ENCODE data around the gene SERPINA4. TPM values are rescaled to one million over a fixed set of nuclear protein-coding genes. Genes with fewer than 3 reads are reported as not detected.

SERPINA4 gene
- total RNA-seq, 5 donors from 2014 or later (not counting 1 experiment from before 2014, with no cell fraction given): 0.22 TPM; not detected in 4

DNA sequence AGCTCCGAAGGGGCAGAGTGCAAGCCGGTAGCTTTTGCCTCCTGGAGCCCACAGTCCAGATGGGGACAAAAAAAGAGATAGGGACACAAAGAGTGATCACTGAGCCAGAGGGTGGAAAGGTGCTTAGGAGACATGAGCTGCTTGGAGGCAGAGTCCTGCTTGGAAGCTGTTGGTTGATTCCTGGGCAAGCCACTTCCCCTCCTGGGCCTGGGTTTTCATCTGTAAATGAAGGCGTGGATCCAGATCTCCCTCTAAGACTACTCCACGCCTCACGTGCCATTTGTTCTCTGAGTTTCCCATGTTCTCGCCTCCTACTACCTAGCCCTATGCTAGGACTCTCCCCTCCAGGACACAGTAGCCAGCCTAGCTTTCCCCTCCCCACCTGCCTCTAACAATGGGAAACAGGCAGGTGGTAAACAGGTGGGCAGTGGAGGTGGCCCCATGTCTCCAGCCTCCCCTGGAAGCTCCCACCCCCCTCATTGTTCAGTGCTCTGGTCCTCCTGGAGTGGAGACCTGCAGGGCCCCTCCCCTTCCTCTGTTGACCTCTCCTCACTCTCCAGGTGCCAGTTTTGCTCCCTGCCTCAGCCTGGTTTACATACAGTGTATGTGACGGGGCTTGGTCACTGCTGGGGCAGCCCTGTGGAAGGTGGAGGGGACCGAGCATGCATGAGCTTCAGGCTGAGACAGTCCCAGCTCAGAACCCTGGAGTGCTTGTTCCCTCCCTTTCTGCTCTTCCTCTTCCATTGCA, 54.8 kb downstream of the SERPINA4 start:
- H3K4me3 ChIP-seq (ENCODE audit: control insufficient read depth in 1 of 2, extremely low read depth in 1 of 2, low read length in 1 of 2): no peak overlapping the region
- Mint-ChIP-seq H3K4me3 (no peak overlapping the region), H3K9me3 (peaks cover 14 to 27% (median 17%) of the 10 kb centered on the region in 3 donors), H3K4me1 (no peaks in the 10 kb centered on the region), H3K27me3 (peaks cover 8 to 11% of the 10 kb centered on the region in 2 donors), H3K36me3 (peaks cover 4% of the 10 kb centered on the region), H3K27ac (no peak overlapping the region)
- no peaks in the 10 kb centered on the region for H3K9me3 ChIP-seq
- DNase-seq (no peak), ATAC-seq (replicated peaks in 1 of 4) (no peak)
- ChIA-PET CTCF (no interaction called here), POLR2A (no interaction called here)
- 80% methylated on average over 3 of the region's 8 CpGs for WGBS (ENCODE audit: insufficient coverage)
- peaks cover 0 to 12% of the 10 kb centered on the region in 2 experiments for H3K27me3 ChIP-seq (replicated peaks in 1 of 2; ENCODE audit: control insufficient read depth in 2 of 2, extremely low read depth in 1 of 2, insufficient read depth in 2 of 2, low read length in 1 of 2)
- no peak overlapping the region for H3K27ac ChIP-seq (ENCODE audit: low read length)
- no peaks in the 10 kb centered on the region for H3K4me1 ChIP-seq (ENCODE audit: control insufficient read depth in 1 of 2, extremely low read depth in 1 of 2, insufficient read depth in 2 of 2, low read length in 2 of 2)
- no peaks in the 10 kb centered on the region for H3K36me3 ChIP-seq (ENCODE audit: control insufficient read depth in 2 of 2, extremely low read depth in 1 of 2, insufficient read depth in 1 of 2, low read length in 1 of 2)

DNA sequence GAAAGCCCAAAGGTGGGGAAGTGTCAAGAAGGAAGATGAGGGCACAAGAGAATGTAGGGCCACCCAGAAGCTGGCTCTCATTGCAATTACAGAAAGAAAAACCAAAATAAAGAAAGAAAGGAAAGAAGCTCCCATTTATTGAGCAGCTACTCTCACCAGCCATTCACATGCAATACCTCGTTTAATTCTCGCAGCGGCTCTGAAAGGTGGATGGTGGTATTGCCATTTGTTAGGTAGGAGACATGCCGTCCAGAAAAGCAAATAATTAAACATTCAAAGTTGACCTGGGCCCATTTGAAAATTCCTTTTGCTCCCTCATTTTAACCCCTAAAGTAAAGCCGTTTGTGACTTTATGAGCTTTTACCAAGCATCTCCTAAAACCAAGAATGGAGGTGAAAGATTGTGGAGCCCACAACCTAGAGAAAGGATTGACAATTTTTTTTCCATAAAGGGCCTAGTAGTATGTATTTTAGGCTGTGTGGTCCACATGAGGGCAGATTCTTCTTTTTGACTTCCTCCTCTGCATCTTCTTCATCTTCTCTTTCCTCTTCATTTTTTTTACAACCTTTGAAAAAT, 56.2 kb downstream of the SERPINA4 start:
- H3K27me3 Mint-ChIP-seq: peaks cover 16 to 18% of the 10 kb centered on the region in 2 donors
- no peaks in the 10 kb centered on the region for H3K36me3 ChIP-seq (ENCODE audit: control insufficient read depth in 2 of 2, extremely low read depth in 1 of 2, insufficient read depth in 1 of 2, low read length in 1 of 2)
- peaks cover 0 to 17% of the 10 kb centered on the region in 2 experiments for H3K27me3 ChIP-seq (replicated peaks in 1 of 2; ENCODE audit: control insufficient read depth in 2 of 2, extremely low read depth in 1 of 2, insufficient read depth in 2 of 2, low read length in 1 of 2)
- DNase-seq (no peak), ATAC-seq (replicated peaks in 1 of 4) (no peak)
- ChIA-PET CTCF (no interaction called here), POLR2A (no interaction called here)
- H3K4me1 Mint-ChIP-seq: no peaks in the 10 kb centered on the region
- H3K27ac Mint-ChIP-seq: no peak overlapping the region
- H3K36me3 Mint-ChIP-seq: peaks cover 4% of the 10 kb centered on the region
- no peaks in the 10 kb centered on the region for H3K4me1 ChIP-seq (ENCODE audit: control insufficient read depth in 1 of 2, extremely low read depth in 1 of 2, insufficient read depth in 2 of 2, low read length in 2 of 2)
- no CpG with 5 or more reads among the region's 5 CpGs for WGBS (ENCODE audit: insufficient coverage)
- no peak overlapping the region for H3K4me3 ChIP-seq (ENCODE audit: control insufficient read depth in 1 of 2, extremely low read depth in 1 of 2, low read length in 1 of 2)
- H3K9me3 Mint-ChIP-seq: peaks cover 14 to 27% (median 17%) of the 10 kb centered on the region in 3 donors
- no peaks in the 10 kb centered on the region for H3K9me3 ChIP-seq
- no peak overlapping the region for H3K4me3 Mint-ChIP-seq
- no peak overlapping the region for H3K27ac ChIP-seq (ENCODE audit: low read length)

DNA sequence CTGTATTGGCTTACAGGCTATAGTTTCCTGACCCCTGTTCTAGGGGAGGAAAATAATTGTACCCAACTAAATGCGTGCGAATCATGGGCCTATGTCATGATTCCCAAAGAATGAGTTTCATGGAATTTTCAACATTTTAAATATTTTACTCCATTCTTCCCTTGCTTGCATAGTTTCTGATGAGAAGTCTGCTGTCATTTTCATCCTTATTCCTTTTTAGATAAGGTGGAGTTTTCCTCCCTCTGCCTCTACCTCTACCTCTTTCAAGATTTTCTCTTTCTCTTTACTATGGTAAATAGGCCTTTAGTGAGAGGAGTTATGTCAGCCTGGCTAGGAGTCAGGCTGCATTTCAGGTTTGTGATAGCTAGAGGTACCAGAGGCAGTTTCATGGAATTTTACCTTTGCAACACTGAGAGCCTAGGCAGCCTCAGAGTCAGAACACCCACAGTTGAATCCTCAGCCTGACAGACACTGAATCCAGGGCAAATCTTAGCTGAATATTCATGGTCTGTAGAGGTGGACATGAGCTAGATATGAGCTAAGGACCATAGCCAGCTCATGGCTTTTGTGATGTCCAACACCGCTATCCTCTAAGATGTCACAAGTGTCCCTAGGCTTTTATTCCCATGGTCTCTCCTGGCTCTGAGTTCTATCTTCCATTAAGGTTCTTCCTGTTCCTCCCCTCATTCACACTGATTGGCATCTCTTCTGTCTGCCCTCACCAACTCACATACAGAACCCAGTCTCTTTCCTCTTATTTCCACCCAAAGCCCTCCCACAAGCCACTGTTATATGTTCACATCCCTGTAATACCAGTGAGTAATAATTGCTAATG, 57.0 kb downstream of the SERPINA4 start:
- 100% methylated on average over 1 of the region's 3 CpGs for WGBS (ENCODE audit: insufficient coverage)
- Mint-ChIP-seq H3K27ac (no peak overlapping the region), H3K36me3 (peaks cover 4% of the 10 kb centered on the region), H3K4me1 (no peaks in the 10 kb centered on the region), H3K27me3 (peaks cover 17% of the 10 kb centered on the region in 2 donors), H3K9me3 (peaks cover 14 to 27% (median 17%) of the 10 kb centered on the region in 3 donors), H3K4me3 (no peak overlapping the region)
- peaks cover 0 to 15% of the 10 kb centered on the region in 2 experiments for H3K27me3 ChIP-seq (replicated peaks in 1 of 2; ENCODE audit: control insufficient read depth in 2 of 2, extremely low read depth in 1 of 2, insufficient read depth in 2 of 2, low read length in 1 of 2)
- ChIA-PET POLR2A (no interaction called here), CTCF (no interaction called here)
- no peaks in the 10 kb centered on the region for H3K9me3 ChIP-seq
- H3K4me3 ChIP-seq (ENCODE audit: control insufficient read depth in 1 of 2, extremely low read depth in 1 of 2, low read length in 1 of 2): no peak overlapping the region
- no peaks in the 10 kb centered on the region for H3K4me1 ChIP-seq (ENCODE audit: control insufficient read depth in 1 of 2, extremely low read depth in 1 of 2, insufficient read depth in 2 of 2, low read length in 2 of 2)
- no peak for ATAC-seq (replicated peaks in 1 of 4)
- no peaks in the 10 kb centered on the region for H3K36me3 ChIP-seq (ENCODE audit: control insufficient read depth in 2 of 2, extremely low read depth in 1 of 2, insufficient read depth in 1 of 2, low read length in 1 of 2)
- H3K27ac ChIP-seq (ENCODE audit: low read length): no peak overlapping the region
- no peak for DNase-seq

DNA sequence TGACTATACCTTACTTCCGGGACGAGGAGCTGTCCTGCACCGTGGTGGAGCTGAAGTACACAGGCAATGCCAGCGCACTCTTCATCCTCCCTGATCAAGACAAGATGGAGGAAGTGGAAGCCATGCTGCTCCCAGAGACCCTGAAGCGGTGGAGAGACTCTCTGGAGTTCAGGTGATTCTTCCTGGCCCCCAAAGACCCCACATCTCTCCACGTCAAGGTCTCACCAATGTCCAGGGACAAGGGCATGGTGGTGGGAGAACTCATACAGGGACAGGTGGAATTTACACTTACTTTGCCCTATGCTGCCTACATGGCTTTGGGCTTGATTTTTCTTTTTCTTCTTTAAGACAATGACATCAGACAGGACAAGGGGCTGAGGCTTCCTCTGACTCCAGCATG, 58.1 kb downstream of the SERPINA4 start:
- Histone ChIP-seq H3K4me3 (ENCODE audit: control insufficient read depth in 1 of 2, extremely low read depth in 1 of 2, low read length in 1 of 2) (no peak overlapping the region), H3K27ac (ENCODE audit: low read length) (no peak overlapping the region), H3K36me3 (ENCODE audit: control insufficient read depth in 2 of 2, extremely low read depth in 1 of 2, insufficient read depth in 1 of 2, low read length in 1 of 2) (no peaks in the 10 kb centered on the region), H3K4me1 (ENCODE audit: control insufficient read depth in 1 of 2, extremely low read depth in 1 of 2, insufficient read depth in 2 of 2, low read length in 2 of 2) (no peaks in the 10 kb centered on the region), H3K9me3 (no peaks in the 10 kb centered on the region), H3K27me3 (replicated peaks in 1 of 2; ENCODE audit: control insufficient read depth in 2 of 2, extremely low read depth in 1 of 2, insufficient read depth in 2 of 2, low read length in 1 of 2) (peaks cover 0 to 18% of the 10 kb centered on the region in 2 experiments)
- CTCF ChIA-PET: no interaction called here
- Mint-ChIP-seq H3K27me3 (peaks cover 16 to 17% of the 10 kb centered on the region in 2 donors), H3K9me3 (peaks cover 14 to 27% (median 17%) of the 10 kb centered on the region in 3 donors), H3K36me3 (peaks cover 4% of the 10 kb centered on the region), H3K4me1 (no peaks in the 10 kb centered on the region), H3K27ac (no peak overlapping the region), H3K4me3 (no peak overlapping the region)
- POLR2A ChIA-PET: no interaction called here
- no peak for ATAC-seq (replicated peaks in 1 of 4)
- DNase-seq: no peak
- WGBS (ENCODE audit: insufficient coverage): 90% methylated on average over 4 of the region's 6 CpGs

Other genes with a start within 250 kb of the SERPINA4 start
- gene SERPINA6, start 238.1 kb upstream of the SERPINA4 start, total RNA-seq: not detected
- gene SERPINA2, start 194.7 kb upstream of the SERPINA4 start, total RNA-seq: not detected
- 10 to 100 TPM in 1 of 5 donors, 1 to 10 TPM in 3, under 1 TPM in 1; 0.63 to 11.1 (median 6.7) TPM for gene SERPINA1, start 172.8 kb upstream of the SERPINA4 start, total RNA-seq
- not detected for gene SERPINA11, start 108.6 kb upstream of the SERPINA4 start, total RNA-seq
- not detected for gene SERPINA9, start 85.2 kb upstream of the SERPINA4 start, total RNA-seq
- gene SERPINA12, start 52.0 kb upstream of the SERPINA4 start, total RNA-seq: not detected
- gene SERPINA5, start 20.0 kb downstream of the SERPINA4 start, total RNA-seq: 1 to 10 TPM in 1 of 5 donors, under 1 TPM in 2, not detected in 2; 0.92 to 1.1 (median 0.99) TPM
- 1 to 10 TPM in 3 of 5 donors, not detected in 2; 4.0 to 6.1 (median 4.4) TPM for gene SERPINA3, start 50.9 kb downstream of the SERPINA4 start, total RNA-seq
- gene GSC, start 208.7 kb downstream of the SERPINA4 start, total RNA-seq: under 1 TPM in 2 of 5 donors, not detected in 3; 0.37 to 0.59 TPM

All from T-cell (primary cell).